ENCODE results near the gene RSPH1.
"Not testable (repeated sequence)": the region's sequence is repeated elsewhere in the genome, so short reads cannot be mapped to it uniquely, and the experiment has no call there.

The RSPH1 gene

DNA sequence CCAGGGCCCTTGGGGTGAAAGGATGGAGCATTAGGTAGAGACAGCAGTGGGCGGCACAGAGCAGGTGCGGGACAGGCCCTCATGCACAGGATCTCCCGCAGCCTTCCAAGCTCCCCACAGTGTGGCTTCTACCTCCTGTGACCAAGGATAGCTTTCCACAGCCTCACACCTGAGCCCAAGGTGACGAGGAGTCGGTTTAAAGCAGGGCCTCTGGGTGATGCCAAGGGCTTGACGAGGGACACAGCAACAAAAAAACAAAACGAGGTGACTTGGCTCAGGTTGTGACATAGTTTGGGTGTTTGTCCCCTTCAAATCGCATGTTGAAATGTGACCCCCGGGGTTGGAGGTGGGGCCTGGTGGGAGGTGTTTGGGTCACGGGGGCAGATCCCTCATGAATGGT, 15.3 kb downstream of the RSPH1 start:
- DNase-seq = no peak

DNA sequence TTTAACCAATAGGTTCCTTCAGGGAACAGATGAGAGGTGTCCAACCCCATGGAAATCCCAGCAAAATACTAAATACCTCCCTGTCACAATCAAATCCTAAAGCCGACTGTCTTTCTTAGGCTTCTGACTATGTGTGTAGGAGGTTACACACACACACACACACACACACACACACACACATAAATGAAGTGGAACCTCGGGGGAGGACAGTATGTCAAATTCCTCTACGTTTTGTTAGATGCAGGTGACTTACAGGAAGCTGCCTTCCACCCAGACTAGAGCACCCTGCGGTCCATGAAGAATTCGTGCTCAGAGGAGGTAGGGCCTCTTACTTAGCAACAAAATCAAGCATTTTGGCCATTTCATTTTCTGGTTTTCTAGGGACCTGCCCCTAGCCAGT, 16.4 kb downstream of the RSPH1 start:
- no peak for DNase-seq

DNA sequence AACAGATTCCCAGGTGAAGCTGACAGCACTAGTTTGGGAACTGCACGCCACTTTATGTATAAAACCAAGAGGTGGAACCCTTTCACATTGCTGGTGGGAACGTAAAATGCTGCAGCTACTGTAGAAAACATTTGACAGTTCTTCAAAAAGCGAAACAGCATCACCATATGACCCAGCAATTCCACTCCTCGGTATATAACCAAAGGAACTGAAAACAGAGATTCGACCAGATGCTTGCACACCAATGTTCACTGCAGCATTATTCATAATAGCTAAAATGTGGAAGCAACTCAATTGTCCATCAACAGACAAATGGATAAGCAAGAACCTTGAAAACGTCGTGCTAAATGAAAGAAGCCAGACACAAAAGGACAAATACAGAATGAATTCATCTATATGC, 17.5 kb downstream of the RSPH1 start:
- no peak for DNase-seq

DNA sequence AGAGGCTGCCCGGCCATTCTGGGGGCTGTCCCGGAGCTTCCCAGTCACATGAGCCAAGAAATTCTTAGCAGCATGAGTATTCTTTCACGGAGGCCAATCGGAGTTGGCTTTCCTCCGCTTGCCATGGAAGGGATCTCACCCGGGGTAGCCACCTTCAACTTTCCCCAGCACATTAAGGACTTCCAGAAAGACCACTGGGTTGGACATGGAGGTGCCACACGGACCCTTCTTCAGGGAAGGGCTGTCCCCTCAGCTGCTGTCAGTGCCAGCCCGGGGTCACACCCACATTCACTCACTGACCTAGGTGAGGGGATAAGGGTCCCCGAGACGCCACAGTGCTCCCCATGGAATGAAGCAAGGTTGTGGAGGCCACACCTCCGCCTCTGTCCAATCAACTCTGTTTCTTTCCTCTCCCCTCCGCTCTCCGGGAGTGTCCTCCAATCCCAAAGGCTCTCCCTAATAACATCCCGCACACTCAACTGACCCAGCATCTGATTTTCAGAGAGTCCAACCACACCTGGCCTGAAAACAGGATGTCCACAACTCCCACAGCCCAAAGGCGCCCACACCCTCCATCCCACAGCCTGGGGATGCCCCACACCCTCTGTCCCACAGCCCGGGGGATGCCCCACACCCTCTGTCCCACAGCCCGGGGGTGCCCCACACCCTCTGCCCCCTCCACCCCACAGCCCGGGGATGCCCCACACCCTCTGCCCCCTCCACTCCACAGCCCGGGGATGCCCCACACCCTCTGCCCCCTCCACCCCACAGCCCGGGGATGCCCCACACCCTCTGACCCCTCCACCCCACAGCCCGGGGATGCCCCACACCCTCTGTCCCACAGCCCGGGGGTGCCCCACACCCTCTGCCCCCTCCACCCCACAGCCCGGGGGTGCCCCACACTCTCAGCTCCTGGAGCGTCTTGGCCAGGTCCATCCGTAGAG, 19.4 kb downstream of the RSPH1 start:
- no peak for DNase-seq

DNA sequence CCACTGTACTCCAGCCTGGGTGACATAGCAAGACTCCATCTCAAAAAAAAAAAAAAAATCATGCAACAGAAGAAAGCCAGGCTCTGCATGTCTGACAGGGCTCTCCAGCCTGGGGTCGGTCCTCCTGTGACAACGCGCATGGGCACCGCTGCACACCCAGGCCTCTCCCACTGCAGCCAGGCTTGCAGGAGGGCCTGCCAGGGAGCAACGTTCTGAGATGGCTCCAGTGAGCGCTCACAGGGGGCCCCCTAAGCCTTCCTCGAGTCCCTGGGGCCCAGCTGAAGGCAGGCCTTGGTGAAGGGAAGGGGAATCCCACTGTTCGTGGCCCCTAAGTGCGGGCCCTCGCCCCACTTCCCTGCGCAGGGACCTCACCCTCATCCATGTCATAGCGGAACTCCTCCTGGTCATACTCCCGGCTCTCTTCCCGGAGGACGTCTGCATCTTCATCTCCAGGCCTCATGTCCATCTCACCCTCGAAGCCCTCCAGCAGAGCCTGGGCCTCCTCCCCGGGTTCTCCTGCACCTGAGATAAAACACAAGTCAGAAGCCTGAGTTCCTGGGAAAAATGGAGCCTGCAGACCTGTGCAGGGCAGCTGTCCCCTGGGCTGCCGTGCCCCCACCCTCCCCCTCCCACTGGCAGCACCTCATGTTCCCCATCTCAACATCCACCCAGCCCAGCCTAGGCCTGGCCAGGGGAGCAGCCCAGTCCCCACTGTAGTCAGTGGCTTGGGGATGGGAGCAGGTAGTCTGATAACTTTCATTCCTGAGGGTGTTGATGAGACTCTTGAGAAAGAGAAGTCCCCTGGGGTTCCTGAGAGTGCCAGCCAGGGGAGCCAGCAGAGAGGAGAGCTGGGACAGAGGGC, 20.3 kb downstream of the RSPH1 start:
- DNase-seq = no peak

DNA sequence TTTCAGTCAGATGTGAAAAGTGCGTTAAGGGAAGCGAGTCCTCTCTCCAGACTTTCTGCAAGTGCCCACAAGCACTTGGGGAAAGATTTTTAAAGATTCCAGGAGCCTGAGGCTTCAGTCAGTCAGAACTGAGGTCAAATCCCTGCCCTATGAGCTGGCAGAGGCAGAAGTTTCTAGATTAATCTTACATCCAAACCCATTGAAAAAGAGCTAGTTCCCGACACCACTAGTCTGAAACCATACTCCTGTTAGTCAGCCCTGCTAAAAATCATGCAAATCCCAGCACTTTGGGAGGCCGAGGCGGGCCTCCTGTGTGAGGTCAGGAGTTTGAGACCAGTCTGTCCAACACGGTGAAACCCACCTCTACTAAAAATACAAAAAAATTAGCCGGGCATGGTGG, 21.0 kb downstream of the RSPH1 start:
- no peak for DNase-seq

DNA sequence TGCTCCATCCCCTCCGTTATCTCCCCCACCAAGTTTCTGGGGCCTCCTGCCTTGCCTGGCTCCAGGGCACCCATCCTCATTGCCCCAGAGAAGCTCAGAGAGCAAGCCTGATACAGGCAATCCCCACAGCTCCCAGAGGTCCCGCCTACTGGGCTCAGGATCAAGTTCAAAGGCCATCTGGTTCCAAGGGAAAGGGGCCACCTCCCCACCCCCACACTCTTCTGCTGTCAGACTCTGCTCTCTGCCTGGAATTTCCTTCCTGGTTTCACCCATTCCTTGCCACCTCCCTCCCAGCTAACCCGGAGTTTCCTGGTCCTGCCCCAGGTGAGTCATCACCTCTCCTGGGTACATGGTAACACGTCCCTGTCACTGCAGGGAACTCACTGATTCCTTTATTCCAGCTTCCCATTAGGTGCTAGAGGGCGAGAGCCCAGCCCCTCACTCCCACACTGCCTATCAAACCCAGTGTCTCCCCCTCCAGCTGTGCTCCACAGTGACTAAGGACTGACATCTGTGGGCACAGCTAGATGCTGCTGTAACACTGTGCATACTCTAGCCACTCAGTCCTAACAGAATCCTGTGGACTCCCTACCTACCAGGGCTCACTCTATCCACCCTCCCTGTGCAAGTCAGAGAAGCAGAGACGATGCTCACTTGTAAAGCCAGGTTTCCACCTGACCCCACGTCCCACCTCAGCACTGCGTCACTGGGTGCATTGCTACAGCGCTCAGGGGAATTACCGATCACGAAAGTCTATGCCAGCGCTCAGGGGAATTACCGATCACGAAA, 21.8 kb downstream of the RSPH1 start:
- DNase-seq = peak; percentile 11

DNA sequence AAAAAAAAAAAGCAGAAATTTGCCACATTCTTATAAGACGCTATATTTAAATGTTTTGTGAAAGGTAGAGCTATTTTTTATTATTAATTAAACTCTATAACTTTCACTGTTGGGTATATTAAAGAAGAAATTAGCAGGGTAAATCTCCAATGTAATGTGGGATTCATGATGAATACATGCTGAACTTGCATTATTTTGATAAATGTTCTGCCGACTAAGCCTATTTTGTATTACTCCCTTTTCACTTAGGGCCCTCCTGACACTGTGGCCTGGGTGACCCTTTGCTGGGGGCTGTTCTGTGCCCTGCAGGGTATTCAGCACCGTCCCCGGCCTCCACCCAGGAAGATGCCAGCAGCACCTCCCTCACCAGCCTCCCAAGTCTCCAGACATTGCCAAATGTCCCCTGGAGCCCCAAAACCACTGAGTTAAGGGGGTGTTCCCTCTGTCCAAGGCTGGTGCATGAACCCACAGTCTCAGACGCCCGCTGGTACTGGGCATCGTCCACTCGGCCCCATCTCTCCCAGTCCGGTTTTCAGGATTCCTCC, 22.5 kb downstream of the RSPH1 start:
- DNase-seq = no peak

DNA sequence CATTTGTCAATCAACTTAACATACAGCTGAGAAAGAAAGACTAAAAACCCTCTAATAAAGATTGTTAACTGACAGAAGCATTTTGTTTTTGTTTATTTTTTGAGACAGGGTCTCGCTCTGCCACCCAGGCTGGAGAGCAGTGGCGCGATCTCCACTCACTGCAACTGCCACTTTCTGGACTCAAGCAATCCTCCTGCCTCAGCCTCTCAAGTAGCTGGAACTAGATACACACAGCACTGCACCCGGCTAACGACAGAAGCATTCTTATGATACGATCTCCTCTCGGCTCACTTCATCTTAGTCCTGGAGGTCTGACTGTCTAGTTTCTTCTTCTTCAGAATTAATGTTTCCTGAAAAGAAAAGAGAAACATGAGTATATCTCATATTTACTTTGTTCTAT, 23.5 kb downstream of the RSPH1 start:
- no peak for DNase-seq

DNA sequence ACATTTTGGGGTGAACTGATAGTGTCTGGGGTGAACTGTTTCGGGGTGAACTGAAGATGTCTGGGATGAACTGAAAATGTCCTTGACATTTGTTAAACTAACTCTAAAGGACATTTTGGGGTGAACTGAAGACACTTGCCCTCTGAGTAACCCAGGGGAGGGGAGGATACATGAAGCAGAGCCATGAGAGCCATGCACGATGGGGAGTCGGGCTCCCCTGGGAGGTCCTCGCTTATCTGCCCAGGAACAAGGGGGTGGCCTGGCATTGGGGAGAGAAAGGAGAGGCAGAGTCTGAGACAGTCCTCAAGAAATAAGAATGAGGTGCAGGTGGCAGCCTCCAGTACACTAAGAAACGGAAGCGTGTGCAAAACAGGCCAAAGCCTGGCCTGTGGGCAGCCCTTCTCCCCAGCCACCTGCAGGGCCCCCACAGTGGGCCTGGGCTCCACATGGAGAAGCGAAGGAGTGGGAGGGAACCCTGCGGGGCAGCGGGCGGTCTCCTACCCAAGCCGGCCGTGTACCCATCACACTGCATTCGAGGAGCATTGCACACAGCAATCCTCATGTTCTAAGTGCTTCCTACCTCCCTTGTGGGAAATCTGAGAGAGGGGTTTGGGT, 24.2 kb downstream of the RSPH1 start:
- DNase-seq = no peak

DNA sequence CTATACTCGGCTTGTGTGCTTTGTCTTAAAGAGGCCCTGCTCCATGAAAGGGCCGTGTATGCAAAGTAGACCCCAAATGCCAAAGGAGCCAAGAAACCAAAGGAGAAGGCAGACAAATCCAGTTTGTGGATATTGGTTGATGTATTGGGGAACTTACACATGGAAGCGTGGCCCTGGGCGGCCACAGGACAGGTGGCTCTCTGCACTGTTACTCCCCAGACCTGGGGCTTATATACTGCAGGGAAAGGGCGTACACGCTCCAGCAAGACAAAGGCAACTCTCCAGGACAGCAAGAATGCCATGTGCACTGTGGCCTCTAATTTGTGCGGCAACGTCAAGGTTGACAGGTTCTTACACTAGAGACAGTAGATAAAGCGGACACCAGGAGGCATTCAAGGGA, 24.8 kb downstream of the RSPH1 start:
- DNase-seq = no peak

DNA sequence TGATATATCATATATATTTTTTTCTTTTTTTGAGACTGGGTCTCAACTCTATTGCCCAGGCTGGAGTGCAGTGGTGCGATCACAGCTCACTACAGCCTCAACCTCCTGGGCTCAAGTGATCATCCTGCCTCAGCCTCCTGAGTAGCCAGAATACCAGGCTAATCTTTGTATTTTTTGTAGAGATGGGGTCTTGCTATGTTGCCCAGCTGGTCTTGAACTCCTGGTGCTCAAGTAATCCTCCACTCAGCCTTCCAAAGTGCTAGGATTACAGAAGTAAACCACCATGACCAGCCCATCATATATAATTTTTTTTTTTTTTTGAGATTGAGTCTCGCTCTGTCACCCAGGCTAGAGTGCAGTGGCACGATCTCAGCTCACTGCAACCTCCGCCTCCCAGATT, 26.3 kb downstream of the RSPH1 start:
- DNase-seq = not testable (repeated sequence)

DNA sequence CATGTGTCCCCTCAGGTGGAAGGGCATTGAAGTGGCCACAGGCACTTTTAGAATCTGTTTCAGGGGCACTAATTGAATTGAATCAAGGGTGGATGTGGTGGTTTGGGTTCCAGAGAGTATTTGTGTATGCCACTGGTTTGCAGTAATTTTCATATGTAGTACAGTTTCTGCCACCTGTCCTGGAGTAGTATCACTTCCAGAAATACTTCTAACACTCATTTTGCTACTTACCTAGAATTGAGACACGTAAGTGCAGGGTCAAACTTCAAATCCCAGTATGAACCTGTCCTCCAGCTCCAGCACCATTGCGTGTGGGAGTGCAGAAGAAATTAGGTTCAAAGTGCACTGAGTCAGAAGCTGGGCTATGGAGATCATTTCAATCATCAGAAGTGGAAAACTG, 26.8 kb downstream of the RSPH1 start:
- no peak for DNase-seq

DNA sequence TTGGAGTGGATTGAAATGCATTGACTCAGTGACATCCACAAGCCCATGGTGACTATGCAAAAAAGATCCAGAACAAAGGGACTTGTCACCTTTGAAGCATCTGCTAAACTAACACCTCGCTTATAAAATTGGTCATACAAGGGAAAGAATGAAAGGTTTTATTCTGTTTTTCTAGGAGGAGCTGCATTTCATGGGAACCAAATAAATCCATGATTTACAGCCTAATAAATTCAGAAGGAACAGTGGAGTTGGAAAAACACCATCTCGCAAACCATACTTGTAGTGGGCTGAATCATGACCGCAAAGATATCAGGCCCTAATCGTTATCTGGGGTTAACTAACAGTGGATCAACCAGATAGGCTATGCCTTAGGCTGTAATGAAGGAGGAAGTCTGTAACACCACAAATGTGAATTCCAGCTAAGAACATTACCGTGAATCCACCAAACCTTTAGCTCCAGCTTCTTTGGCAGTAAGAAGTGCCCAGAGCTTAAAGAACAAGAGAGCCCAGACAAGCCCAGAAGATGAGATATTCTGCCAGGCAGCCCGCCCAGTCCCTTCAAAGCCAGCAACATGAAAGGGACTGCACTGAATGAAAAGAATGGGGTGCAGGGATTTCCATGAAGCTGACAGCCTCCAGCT, 27.4 kb downstream of the RSPH1 start:
- no peak for DNase-seq

DNA sequence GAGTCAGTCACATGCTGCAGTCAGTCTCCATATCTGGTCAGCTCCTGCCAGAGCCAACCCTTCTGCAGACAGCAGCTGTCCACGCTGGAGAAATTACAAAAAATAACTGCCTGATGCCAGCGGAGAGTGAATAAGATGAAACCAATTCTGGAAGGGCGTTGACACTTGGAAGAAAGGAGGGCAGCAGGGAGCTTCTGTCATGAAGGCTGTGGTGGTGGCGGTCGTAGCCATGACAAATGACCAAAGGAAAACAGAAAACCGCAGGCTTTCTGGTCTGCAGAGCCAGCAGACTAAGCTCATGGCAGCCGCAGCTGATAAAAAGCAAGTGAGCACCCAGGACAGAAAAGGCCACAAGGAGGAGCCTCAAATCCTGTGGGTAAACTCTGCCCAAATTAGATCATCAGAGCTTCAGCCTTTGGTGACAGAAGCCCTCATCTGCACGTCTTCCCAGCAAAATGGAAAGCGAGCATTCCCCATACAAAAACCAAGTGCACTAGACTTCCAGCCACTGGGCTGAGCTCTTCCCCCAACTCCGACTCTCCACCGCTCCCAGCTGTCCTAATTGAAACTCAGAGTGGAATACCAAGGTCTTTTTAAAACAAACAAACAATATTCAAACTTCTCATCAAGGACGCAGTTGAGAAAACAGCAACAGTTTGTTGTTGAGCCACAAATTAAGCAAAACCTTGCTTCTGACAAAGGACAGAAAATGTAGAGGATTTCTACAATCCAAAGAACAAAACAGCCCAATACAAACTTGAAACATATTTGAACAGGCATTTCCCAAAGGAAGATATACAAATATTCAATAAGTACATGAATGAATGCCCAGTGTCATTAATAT, 28.7 kb downstream of the RSPH1 start:
- DNase-seq = no peak

DNA sequence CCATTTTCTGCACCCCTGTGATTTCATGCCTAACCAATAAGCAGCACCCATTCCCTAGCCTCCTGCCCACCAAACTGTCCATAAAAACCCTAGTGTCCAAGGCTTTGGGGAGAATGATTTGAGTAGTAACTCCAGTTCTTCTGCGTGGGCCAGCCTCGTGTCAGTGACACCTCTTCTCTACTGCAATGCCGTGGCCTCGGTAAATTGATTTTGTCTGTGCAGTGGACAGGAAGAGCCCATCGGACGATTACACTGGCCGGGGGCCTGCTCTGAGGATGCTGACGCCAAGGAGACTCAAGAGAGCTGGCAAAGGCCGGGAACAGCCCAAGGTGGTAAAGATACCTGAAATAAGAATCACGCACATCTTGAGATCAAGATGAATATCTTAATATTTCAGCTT, 29.3 kb downstream of the RSPH1 start:
- no peak for DNase-seq

DNA sequence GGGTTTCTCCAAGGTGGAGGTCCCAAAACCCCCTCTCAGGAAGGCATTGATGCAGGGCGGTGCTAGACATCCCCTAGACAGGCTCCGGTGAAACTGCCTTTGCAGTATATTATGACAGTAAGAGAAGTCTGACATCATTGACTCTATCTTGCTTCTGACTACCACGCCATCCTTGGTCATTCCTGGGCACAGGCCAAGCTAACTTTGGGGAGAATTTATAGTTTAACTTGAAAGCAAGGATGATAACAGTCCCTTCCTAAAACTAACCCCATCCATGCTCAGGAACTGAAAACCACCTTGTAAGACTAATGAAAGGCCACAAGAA, 30.3 kb downstream of the RSPH1 start:
- no peak for DNase-seq

DNA sequence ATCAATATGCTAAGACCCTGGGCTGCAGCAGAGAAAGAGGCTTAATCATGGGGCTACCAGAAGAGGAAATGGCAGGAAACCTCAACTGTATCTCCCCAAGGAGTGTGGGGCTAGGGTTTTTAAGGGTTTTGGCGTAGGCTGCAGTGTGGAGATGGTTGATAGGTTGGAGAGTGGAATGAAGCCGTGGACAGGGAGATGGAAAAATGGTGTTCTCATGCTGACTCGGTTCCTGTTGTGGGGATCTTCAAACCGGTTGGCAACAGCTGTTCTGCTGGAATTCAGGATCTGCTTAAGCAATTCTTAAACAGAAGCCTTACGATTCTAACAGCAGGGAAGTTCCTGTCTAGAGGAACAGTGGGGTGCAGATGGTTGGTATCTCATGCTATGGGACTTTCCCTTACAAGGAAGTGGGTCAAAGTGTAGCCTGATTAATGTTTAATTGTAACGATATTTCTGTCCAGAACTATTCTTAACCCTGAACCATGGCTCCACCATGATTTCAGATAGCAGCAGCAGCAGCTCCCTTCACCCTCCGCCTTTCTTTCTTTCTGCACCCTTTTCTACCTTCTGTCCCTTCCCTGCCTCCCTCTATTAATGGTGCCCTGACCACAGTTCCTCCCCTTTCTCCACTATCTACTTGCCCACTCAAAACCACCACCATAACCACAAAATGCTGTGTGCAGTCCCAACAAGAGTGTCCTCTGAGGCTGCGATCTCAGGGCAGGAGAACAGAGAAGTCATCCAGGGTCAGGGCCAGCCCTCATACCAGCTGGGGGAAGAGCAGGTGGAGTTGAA, 30.8 kb downstream of the RSPH1 start:
- no peak for DNase-seq

DNA sequence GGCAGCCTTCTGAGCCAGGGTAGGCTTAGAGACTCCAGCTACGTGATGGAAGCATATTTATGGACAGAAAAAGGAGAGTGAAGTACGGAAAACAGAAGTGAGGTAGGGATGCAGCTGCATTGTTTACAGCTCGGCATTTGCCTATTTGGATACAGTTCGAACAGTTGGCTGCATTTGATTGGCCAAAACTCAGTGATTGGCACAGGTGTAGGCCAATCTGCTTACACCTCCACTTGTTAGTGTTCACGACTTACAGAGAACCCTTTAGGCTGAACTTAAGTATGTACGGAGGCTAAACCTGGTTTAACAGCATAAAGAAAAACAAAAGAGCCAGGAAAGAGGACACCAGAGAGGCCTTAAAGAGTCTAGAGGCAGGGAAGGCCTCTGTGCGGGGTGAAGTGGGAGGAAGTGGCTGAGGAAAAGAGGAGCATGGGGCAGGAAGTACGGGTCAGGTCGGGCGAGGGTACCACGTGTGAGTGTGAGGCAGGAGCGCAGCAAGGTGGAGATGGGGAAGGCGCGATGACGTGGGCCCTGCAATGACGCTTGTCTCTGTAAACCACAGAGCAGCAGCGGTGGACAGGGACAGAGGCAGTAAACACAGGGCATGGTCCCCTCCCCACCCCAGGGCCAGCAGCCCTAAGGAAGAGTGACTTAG, 32.0 kb downstream of the RSPH1 start:
- DNase-seq = no peak

All from NCI-H2171 (cell line).